Measurements from ENCODE around the gene EMC9. TPM values are rescaled to one million over a fixed set of nuclear protein-coding genes. Genes with fewer than 3 reads are reported as not detected.
A peak's percentile ranks its signal among the peaks of the same experiment; 100 is the strongest.

The EMC9 gene
- total RNA-seq, 4 donors from 2014 or later: 6.4 to 15.4 (median 10.4) TPM

DNA sequence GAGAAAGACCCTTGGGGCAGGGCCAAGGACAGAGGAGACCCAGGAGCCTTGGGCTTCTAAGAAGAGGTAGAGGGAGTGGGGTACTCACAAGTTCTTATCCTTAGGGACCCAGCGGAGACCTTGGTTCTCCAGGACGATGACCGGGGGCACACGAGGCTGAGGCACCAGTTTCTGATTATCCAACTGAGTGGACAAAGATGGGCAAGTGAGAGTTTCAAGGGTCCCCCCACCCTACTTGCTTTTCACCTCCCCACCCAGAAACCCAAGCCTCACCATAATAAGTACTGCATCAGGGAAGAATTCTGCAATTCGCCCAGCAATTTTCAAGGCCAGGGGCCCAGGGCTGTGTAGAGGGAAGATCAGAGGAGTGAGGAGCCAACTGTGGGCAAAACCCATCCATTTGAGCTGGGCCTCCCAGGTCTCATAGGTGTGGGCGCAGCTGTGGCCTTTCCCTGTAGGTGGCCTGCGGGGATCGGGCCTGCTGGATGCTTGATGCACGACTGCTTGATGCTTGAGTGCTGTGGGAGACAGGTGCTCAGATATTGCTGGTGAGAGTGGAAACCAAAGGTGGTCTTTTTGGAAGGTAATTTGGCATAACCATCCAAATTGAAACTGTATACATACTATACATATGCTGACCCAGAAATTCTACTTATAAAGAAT, 2.0 kb downstream of the EMC9 start:
- Histone ChIP-seq H3K36me3 (peaks cover 0 to 28% of the 10 kb centered on the region in 2 donors), H3K4me1 (peaks cover 0 to 75% (median 29%) of the 10 kb centered on the region in 3 donors), H3K9me3 (no peaks in the 10 kb centered on the region), H3K27me3 (no peaks in the 10 kb centered on the region), H3K4me3 (peak overlapping the region in 1 of 2 donors; percentile 89), H3K27ac (peak overlapping the region in 3 of 4 donors; percentile 34 to 94 (median 94))
- WGBS, 2 donors (ENCODE audit: low coverage in 1 of 2): 80 to 100% methylated on average over 2 to 5 of the region's 9 CpGs
- ATAC-seq: no peak
- TF ChIP-seq, protein P1, sequence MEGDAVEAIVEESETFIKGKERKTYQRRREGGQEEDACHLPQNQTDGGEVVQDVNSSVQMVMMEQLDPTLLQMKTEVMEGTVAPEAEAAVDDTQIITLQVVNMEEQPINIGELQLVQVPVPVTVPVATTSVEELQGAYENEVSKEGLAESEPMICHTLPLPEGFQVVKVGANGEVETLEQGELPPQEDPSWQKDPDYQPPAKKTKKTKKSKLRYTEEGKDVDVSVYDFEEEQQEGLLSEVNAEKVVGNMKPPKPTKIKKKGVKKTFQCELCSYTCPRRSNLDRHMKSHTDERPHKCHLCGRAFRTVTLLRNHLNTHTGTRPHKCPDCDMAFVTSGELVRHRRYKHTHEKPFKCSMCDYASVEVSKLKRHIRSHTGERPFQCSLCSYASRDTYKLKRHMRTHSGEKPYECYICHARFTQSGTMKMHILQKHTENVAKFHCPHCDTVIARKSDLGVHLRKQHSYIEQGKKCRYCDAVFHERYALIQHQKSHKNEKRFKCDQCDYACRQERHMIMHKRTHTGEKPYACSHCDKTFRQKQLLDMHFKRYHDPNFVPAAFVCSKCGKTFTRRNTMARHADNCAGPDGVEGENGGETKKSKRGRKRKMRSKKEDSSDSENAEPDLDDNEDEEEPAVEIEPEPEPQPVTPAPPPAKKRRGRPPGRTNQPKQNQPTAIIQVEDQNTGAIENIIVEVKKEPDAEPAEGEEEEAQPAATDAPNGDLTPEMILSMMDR (IDR thresholded peaks at IDR 0.05): no peak
- TF ChIP-seq POLR2A (IDR thresholded peaks at IDR 0.05) (no peak), EP300 (IDR thresholded peaks at IDR 0.05) (no peak), POLR2AphosphoS5 (IDR thresholded peaks at IDR 0.05) (no peak)

DNA sequence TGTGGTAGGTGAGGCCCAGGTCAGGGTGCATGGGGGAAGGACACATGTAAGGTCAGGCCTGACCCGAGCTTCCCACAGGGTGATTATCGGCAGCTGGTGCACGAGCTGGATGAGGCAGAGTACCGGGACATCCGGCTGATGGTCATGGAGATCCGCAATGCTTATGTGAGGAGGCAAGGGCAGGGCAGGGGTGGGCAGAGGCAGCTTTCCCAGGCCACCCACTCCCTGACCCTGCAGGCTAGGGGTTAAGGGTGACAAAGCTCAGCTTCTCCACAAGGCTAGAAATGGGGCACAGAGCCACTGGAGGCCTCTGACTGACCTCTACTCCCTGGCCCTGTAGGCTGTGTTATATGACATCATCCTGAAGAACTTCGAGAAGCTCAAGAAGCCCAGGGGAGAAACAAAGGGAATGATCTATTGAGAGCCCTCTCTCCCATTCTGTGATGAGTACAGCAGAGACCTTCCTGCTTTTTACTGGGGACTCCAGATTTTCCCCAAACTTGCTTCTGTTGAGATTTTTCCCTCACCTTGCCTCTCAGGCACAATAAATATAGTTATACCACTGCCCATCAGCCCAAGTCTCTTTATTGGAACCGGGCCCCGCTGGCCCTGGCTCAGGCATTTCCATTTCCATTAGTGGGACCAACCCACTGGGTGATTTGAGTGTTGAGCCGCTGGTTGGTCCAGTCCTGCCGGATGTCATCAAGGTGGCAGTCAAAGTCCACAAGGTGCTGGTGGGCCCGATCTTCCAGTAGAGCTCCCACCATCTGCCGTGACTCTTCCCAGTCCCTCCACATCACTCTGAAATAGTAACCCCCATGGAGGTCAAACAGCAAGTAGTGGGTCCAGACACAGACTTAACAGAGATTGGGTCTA, 2.8 kb downstream of the EMC9 start:
- no peak overlapping the region for H3K4me3 ChIP-seq
- no peak for TF ChIP-seq POLR2A (IDR thresholded peaks at IDR 0.05)
- no peak for TF ChIP-seq EP300 (IDR thresholded peaks at IDR 0.05)
- TF ChIP-seq, protein P1 (IDR thresholded peaks at IDR 0.05): no peak
- no peak for TF ChIP-seq POLR2AphosphoS5 (IDR thresholded peaks at IDR 0.05)
- peaks cover 0 to 28% of the 10 kb centered on the region in 2 donors for H3K36me3 ChIP-seq
- peaks cover 0 to 68% (median 29%) of the 10 kb centered on the region in 3 donors for H3K4me1 ChIP-seq
- H3K27ac ChIP-seq: peak overlapping the region in 2 of 4 donors; percentile 94
- WGBS, 2 donors (ENCODE audit: low coverage in 1 of 2): 43 to 82% methylated on average over 1 to 5 of the region's 13 CpGs
- ATAC-seq: no peak
- H3K9me3 ChIP-seq: no peaks in the 10 kb centered on the region
- H3K27me3 ChIP-seq: no peaks in the 10 kb centered on the region

GRCh38 chr14:24137529-24138395, 3.6 kb downstream of the EMC9 start:
- Histone ChIP-seq H3K9me3 (no peaks in the 10 kb centered on the region), H3K4me3 (no peak overlapping the region), H3K27me3 (no peaks in the 10 kb centered on the region), H3K36me3 (peaks cover 0 to 28% of the 10 kb centered on the region in 2 donors), H3K4me1 (peaks cover 0 to 64% (median 29%) of the 10 kb centered on the region in 3 donors), H3K27ac (peak overlapping the region in 3 of 4 donors; percentile 94 to 95 (median 94))
- ATAC-seq: no peak
- TF ChIP-seq POLR2AphosphoS5 (IDR thresholded peaks at IDR 0.05): no peak
- TF ChIP-seq EP300 (IDR thresholded peaks at IDR 0.05): no peak
- no peak for TF ChIP-seq POLR2A (IDR thresholded peaks at IDR 0.05)
- TF ChIP-seq, protein P1 (IDR thresholded peaks at IDR 0.05): no peak
- WGBS, 2 donors (ENCODE audit: low coverage in 1 of 2): 87 to 94% methylated on average over 3 of the region's 8 CpGs

DNA sequence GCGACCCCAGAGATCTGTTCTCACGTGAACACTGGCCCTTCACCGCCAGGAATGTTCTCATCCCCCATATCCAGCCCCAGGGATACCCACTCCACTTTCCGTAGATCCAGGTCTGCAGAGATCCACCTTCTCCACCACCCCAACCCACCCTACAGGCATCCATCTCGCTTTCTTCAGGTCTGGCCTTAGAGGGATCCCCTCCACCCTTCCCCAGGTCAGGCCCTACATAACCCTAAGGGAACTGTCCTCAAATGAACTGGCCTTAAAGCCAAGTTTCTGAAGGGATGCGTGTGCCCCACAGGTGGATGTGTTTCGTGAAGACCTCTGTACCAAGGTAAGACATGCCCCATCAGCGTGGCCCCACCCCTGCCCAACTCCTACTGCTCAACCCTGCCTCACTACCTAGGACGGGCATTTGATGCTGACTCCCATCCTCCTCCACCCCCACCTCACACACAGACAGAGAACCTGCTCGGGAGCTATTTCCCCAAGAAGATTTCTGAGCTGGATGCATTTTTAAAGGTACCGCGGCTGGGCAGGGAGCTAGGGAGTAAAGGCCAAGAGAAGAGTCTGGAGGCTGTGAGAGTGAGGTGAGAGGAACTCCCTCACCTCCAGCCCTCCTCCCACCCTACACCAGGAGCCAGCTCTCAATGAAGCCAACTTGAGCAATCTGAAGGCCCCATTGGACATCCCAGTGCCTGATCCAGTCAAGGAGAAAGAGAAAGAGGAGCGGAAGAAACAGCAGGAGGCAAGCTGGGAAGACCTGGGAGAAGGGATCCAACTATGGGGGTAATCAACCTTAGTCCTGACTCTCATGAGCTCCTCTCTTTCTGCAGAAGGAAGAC, 4.5 kb downstream of the EMC9 start:
- TF ChIP-seq, protein P1 (IDR thresholded peaks at IDR 0.05): no peak
- TF ChIP-seq EP300 (IDR thresholded peaks at IDR 0.05) (no peak), POLR2AphosphoS5 (IDR thresholded peaks at IDR 0.05) (no peak)
- ATAC-seq: no peak
- H3K4me1 ChIP-seq: peaks cover 0 to 62% (median 25%) of the 10 kb centered on the region in 3 donors

More for the DNA sequence above, 4.5 kb downstream of the EMC9 start:
- Histone ChIP-seq H3K9me3 (no peaks in the 10 kb centered on the region), H3K27me3 (no peaks in the 10 kb centered on the region), H3K36me3 (peaks cover 0 to 28% of the 10 kb centered on the region in 2 donors), H3K27ac (peak overlapping the region; percentile 81 to 95 (median 93)), H3K4me3 (peak overlapping the region; percentile 93 to 98)
- WGBS, 2 donors (ENCODE audit: low coverage in 1 of 2): 28 to 42% methylated on average over 2 to 5 of the region's 13 CpGs

Data from gastroesophageal sphincter (tissue), 4 donors.